Tibial artery (tissue), 4 donors: ENCODE results near the gene SAMD8.
A peak's percentile ranks its signal among the peaks of the same experiment; 100 is the strongest.
"Not testable (repeated sequence)": the region's sequence is repeated elsewhere in the genome, so short reads cannot be mapped to it uniquely, and the experiment has no call there.

Experiments used
- DNase-seq, 2 donors: peaks; one replicate each; pipeline ENCODE4 v3.0.0-alpha.2; 2019
- H3K27ac ChIP-seq, 2 donors: fragments of 200-600 bp; sonication (generic) in 1 of 2; 1 replicate in 1 of 2; 2 replicates in 1 of 2; pipeline ENCODE4 v1.5.1; 2018 to 2019; ENCODE audit warnings: mild to moderate bottlenecking in 1 of 2
- H3K27me3 ChIP-seq, 2 donors: fragments of 200-600 bp; sonication (generic) in 1 of 2; one replicate each; pipeline versions ENCODE4 v1.5.1 to v1.6.0; 2016 to 2019
- H3K36me3 ChIP-seq, 3 donors: fragments of 200-600 bp; sonication (generic) in 2 of 3; one replicate each; pipeline ENCODE4 v1.5.1; 2016 to 2019; ENCODE audit warnings: mild to moderate bottlenecking in 2 of 3
- H3K4me1 ChIP-seq, 4 donors: fragments of 200-600 bp; sonication (generic) in 2 of 4; 1 replicate in 3 of 4; 2 replicates in 1 of 4; pipeline ENCODE4 v1.5.1; 2016 to 2019
- H3K4me3 ChIP-seq, 2 donors: fragments of 200-600 bp; sonication (generic) in 1 of 2; 1 replicate in 1 of 2; 2 replicates in 1 of 2; pipeline ENCODE4 v1.5.1; 2018 to 2019; ENCODE audit warnings: mild to moderate bottlenecking in 2 of 2
- H3K9me3 ChIP-seq, 3 donors: fragments of 200-600 bp; sonication (generic) in 1 of 3; one replicate each; pipeline ENCODE4 v1.5.1; 2016 to 2019
- intact Hi-C: fragments of 100-400 bp; cut with DNase I; formaldehyde crosslinking; loops from one replicate; pipeline ENCODE4 v1.15.0; 2023; ENCODE audit warnings: low total_unique reads
- TF ChIP-seq, protein P1 (sequence below), 2 experiments: fragments of 200-600 bp in 1 of 2; fragments of 450-650 bp in 1 of 2; IDR thresholded peaks; one replicate each; pipeline ENCODE4 v1.5.1; 2017 to 2019; ENCODE audit warnings: antibody characterized with exemption in 2 of 2, mild to moderate bottlenecking in 1 of 2, moderate library complexity in 1 of 2

SAMD8 gene

DNA sequence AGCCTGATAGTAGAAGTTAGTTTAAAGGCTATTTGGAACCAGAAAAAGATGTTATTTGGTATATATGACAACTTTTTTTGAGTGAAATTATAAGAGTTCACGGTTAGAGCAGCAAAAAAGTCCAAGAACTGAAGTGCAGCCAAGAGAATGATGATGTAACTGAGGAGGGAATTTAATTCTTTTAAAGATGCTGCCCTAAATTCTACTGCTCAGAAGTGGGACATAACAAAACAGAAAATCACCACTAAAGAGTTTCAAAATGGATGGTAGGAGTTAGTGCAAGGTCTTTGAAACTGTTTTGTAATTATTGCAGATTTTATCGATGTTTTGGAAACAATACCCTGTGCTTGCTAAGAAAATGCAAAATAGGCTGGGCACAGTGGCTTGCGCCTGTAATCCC, 6.5 kb downstream of the SAMD8 start:
- Histone ChIP-seq H3K27ac (peak overlapping the region in 1 of 2 donors; percentile 7), H3K4me3 (no peak overlapping the region), H3K4me1 (peaks cover 0 to 75% (median 33%) of the 10 kb centered on the region in 4 donors), H3K9me3 (no peaks in the 10 kb centered on the region), H3K27me3 (no peaks in the 10 kb centered on the region), H3K36me3 (no peaks in the 10 kb centered on the region)
- intact Hi-C loops = loop anchor here (10.0 kb wide), 1 partner anchor 87 kb away; no protein-coding TSS in a partner anchor
- TF ChIP-seq, protein P1, sequence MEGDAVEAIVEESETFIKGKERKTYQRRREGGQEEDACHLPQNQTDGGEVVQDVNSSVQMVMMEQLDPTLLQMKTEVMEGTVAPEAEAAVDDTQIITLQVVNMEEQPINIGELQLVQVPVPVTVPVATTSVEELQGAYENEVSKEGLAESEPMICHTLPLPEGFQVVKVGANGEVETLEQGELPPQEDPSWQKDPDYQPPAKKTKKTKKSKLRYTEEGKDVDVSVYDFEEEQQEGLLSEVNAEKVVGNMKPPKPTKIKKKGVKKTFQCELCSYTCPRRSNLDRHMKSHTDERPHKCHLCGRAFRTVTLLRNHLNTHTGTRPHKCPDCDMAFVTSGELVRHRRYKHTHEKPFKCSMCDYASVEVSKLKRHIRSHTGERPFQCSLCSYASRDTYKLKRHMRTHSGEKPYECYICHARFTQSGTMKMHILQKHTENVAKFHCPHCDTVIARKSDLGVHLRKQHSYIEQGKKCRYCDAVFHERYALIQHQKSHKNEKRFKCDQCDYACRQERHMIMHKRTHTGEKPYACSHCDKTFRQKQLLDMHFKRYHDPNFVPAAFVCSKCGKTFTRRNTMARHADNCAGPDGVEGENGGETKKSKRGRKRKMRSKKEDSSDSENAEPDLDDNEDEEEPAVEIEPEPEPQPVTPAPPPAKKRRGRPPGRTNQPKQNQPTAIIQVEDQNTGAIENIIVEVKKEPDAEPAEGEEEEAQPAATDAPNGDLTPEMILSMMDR (IDR thresholded peaks at IDR 0.05) = no peak
- DNase-seq = no peak

DNA sequence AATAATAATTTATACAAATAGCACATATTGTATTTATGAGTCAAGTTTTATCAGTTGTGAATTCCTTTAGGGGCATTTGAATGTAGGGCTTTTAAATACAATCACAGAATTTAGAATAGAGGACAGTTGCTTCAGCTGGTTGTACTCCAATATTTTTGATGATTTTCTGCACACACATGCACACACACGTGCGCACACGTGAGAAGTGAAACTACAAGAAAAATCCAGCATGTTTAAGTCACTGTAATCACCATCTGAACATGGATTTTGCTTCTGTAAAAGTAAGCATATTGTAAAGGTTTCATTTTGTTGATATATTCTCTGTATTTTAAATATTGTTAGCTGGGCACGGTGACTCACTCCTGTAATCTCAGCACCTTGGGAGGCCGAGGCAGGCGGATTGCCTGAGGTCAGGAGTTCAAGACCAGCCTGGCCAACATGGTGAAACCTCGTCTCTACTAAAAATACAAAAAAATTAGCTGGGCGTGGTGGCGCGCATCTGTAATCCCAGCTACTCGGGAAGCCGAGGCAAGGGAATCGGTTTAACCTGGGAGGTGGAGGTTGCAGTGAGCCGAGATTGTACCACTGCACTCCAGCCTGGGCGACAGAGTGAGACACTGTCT, 8.1 kb downstream of the SAMD8 start:
- H3K4me3 ChIP-seq, H3K9me3 ChIP-seq, DNase-seq, H3K27me3 ChIP-seq, H3K36me3 ChIP-seq, H3K27ac ChIP-seq: not testable (repeated sequence)
- intact Hi-C loops = loop anchor here (10.0 kb wide), 1 partner anchor 85 kb away; no protein-coding TSS in a partner anchor
- H3K4me1 ChIP-seq = peaks cover 0 to 69% (median 28%) of the 10 kb centered on the region in 4 donors

DNA sequence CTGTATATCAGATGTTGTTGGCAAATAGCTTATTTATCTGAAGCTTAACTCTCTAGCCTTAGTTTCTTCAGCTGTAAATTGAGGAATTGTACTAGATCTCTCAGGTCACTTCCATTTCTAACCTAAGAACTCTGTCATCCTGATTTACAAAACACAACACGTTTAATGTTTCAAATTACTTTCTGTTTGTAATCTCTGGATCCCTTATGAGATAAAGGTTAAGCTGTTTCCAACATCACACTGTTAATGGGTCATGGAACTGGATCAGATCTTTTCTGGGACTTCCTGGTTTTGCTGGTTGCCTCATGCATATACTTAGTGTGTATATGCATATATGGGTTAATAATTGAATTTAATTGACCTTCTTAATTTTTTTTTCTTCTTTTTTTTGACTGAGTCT, 9.9 kb downstream of the SAMD8 start:
- Histone ChIP-seq H3K27ac (no peak overlapping the region), H3K9me3 (no peaks in the 10 kb centered on the region), H3K4me1 (peaks cover 0 to 53% (median 18%) of the 10 kb centered on the region in 4 donors), H3K36me3 (peaks cover 0 to 17% (median 0%) of the 10 kb centered on the region in 3 donors), H3K27me3 (no peaks in the 10 kb centered on the region), H3K4me3 (no peak overlapping the region)
- intact Hi-C loops = no loop called here
- DNase-seq = no peak
- TF ChIP-seq, protein P1 (IDR thresholded peaks at IDR 0.05) = no peak

DNA sequence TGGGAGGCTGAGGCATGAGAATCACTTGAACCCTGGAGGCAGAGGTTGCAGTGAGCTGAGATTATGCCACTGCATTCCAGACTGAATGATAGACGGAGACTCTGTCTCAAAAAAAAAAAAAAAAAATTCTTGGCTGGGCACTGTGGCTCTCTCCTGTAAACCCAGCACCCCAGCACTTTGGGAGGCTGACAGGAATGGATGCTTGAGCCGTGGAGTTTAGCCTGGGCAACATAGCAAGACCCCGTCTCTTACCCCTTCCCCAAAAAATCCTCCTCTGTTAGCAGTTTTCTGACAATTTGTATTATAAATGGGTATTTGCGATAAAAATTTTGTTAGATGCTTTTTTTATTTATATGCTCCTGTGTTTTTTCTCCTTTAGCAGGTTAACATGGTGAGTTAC, 11.0 kb downstream of the SAMD8 start:
- H3K27ac ChIP-seq = no peak overlapping the region
- no peaks in the 10 kb centered on the region for H3K9me3 ChIP-seq
- TF ChIP-seq, protein P1 (IDR thresholded peaks at IDR 0.05) = no peak
- H3K36me3 ChIP-seq = peaks cover 0 to 21% (median 0%) of the 10 kb centered on the region in 3 donors
- intact Hi-C loops = no loop called here
- no peak for DNase-seq
- peaks cover 0 to 49% (median 11%) of the 10 kb centered on the region in 4 donors for H3K4me1 ChIP-seq
- H3K4me3 ChIP-seq = no peak overlapping the region
- H3K27me3 ChIP-seq = no peaks in the 10 kb centered on the region

DNA sequence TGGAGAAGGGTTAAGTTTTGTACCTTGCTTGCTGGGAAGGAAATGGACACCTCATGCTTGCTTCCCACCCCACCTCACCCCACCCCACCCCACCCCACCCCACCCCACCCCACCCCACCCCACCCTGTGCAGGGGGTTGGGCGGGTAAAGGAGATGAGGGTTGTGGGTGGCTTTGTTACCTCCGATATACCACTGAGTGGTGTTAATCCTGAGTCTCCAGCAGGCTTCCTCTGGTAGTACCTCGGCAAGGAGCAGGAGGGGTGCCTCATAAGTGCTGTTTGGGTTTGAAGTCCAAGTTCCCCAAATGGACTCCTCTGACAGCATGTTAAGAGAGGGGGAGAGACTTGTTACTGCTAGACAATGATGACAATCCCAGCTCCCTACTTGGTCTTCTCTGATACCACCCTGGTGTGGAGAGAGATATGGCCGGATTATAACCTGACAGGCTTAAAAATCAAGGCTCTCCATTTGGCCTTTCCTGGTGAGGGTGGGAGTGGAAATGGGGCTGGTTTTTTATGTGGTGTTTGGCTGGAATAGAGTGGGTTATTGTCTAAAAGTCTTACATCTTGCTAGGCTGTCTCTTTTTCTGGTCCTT, 11.7 kb downstream of the SAMD8 start:
- Histone ChIP-seq H3K4me1 (peaks cover 0 to 49% (median 9%) of the 10 kb centered on the region in 4 donors), H3K9me3 (no peaks in the 10 kb centered on the region), H3K4me3 (no peak overlapping the region), H3K36me3 (peaks cover 0 to 21% (median 0%) of the 10 kb centered on the region in 3 donors), H3K27me3 (no peaks in the 10 kb centered on the region), H3K27ac (no peak overlapping the region)
- intact Hi-C loops = no loop called here
- TF ChIP-seq, protein P1 (IDR thresholded peaks at IDR 0.05) = no peak
- no peak for DNase-seq

DNA sequence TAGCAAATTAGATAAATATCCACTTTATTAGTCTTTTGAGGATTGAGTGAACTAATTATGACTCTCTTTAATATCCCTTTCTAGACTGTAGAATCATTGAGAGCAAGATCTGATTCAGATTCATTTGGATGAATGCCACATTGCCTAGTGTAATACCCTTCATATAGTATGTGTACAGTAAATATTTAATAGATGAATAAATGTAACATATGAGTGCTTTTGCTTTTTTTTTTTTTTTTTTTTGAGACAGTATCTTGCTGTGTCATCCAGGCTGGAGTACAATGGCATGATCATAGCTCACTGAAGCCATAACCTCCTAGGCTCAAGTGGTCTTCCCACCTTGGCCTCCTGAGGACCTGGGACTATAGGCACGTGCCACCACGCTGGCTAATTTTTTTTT, 14.8 kb downstream of the SAMD8 start:
- intact Hi-C loops = no loop called here
- Histone ChIP-seq H3K27ac (no peak overlapping the region), H3K36me3 (peaks cover 0 to 21% (median 0%) of the 10 kb centered on the region in 3 donors), H3K4me1 (peaks cover 0 to 43% (median 12%) of the 10 kb centered on the region in 4 donors), H3K27me3 (no peaks in the 10 kb centered on the region), H3K4me3 (no peak overlapping the region), H3K9me3 (no peaks in the 10 kb centered on the region)
- TF ChIP-seq, protein P1 (IDR thresholded peaks at IDR 0.05) = no peak
- no peak for DNase-seq
